IPS DF 4.7 (cell line): ENCODE measurements around the gene BOK.
A peak's percentile ranks its signal among the peaks of the same experiment; 100 is the strongest.
"Not testable (repeated sequence)": the region's sequence is repeated elsewhere in the genome, so short reads cannot be mapped to it uniquely, and the experiment has no call there.

ENCODE experiments used
- DNase-seq: peaks from one replicate; pipeline ENCODE4 v3.0.0-alpha.2; 2013; ENCODE audit warnings: low spot score; ENCODE audit errors: extremely low read depth

Gene BOK

DNA sequence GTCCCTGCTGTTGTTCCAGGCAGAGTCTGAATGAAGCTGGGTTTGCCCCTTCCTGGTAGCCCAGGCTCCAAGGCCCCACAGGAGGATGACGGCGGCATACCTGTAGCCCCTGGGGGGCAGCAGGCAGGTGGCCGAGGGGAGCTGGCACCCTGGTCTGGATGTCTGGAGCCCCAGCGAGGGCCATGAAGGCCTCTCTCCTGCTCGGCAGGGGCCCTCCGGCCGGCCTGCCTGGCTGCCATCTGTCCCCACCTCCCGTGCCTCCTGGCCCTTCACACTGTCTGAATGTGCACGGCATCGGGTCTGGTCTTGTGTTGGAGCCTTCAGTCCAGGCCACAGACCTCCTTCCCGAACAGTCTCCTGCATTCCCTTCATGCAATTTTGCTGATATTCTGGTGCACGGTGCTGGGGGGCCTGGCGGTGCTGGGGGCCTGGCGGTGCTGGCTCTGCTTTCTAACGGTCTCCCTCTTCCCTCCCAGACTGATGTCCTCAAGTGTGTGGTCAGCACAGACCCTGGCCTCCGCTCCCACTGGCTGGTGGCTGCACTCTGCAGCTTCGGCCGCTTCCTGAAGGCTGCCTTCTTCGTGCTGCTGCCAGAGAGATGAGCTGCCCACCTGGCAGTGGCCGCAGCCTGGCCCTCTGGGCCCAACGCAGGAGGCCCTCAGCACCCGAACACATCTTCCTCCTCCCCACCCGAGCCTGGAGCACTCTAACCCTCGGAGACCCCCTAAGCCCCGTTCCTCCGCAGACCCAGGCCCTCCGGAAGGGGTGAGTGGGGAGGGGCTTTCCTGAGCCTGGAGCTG is 13.5 kb downstream of the BOK start:
- DNase-seq = no peak

DNA sequence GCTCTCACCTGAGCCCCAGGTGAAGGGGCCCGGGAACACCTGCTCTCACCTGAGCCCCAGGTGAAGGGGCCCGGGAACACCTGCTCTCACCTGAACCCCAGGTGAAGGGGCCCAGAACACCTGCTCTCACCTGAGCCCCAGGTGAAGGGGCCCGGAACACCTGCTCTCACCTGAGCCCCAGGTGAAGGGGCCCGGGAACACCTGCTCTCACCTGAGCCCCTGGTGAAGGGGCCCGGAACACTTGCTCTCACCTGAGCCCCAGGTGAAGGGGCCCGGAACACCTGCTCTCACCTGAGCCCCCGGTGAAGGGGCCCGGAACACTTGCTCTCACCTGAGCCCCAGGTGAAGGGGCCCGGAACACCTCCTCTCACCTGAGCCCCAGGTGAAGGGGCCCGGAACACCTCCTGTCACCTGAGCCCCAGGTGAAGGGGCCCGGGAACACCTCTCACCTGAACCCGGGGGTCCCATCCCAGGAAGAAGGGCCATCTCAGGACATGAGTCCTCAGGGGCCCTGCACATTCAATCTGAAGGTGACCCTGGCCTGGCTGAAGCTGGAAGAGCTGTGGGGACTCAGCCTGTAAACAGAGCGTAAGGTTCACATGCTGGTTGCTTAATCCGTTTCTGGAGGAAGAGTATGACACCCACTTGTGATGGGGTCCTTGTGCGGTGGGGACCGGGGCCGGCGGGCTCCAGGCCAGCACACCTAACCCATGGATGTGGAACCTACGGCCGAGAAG is 14.5 kb downstream of the BOK start:
- DNase-seq = not testable (repeated sequence)

DNA sequence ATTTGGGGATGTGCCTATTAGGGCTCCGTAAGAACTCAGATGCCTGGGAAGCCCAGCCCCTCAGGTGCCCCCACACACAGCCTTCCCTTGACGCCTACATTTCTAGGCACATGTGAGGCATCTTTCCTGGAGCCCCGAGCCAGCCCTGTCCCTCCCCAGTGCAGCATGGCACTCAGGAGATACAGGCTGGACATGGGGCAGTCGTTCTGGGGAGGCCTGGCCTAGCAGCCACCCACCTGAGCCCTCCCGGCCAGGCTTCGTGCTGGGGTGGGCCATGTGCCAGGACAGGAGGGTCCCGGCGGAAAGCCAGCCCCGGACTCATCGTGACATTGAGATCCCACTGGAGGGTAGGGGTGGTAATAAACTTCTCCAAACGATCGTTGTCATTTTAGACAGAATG is 15.2 kb downstream of the BOK start:
- DNase-seq = no peak

DNA sequence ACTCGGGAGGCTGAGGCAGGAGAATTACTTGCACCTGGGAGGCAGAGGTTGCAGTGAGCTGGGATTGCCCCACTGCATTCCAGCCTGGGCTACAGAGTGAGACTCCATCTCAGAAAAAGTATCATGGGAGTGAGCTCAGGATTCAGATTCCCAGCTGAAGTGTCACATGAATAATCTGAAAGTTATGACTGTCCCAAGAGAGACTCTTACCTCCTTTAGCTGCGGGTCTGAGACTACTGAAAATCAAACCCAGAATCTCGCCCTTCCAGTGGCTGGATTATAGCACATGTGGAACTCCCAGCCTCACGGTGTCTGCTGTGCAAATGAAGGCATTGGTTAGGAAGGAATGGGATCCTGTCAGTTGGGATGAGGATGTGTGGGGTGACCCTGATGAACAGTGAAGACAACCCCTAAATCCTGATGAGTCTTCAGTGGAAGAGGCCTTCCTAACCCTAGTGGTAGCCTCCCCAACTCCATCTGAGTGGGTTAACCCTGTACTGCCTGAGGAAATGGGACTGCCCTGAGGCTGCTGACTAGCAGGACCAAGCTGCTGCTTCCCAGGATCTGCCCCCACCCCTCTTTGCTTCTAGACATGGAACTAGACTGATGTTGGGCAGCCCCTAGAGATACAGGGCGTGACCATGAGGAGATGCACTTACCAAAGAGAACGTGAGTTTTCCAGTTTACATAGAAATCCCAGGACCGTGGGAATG is 16.5 kb downstream of the BOK start:
- DNase-seq = no peak

DNA sequence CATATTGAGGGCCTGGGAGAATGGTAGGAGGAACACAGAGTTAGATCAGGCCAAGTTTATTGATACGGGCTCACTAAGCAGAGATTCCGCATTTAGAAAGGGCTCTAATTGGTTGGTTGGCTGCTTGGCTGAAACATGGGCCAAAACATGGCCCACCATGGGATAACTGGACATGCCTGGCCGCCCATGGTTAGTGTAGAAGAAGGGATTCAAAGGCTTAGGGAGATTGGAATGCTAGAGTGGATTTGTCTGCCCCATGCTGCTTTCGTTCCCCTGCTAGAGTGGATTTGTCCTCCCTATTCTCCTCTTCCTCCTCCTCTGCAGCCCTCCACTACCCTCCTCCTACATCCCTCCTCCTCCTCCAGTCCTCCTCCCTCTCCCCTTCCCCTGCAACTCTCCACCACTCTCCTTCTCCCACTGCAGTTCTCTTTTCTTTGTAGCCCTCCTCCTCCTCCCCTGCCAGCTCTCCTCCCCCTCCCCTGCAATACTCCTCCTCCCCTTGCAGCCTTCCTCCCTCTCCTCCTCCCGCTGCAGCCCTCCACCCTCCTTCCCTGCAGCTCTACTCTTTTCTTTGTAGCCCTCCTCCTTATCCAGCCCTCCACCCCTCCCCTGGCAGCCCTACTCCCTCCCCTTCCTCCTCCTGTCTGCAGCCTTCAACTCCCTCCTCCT is 17.2 kb downstream of the BOK start:
- DNase-seq = no peak

DNA sequence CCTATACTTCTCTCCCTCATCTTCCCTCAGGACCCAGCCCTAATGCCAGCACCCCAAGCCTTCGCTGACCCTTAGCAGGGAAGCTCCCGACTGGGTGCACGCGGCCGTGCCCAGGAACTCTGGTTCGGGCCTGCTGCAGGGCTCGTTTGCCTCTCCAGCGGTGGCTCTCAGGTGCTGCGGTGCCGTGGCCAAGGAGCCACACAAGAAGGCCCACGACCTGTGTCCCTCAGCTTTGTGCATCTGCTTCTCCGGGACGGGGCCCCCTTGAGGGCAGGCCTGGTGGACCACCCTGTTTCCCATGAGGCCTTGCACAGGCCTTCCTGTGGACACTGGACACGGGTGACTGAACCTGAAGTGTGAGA is 17.7 kb downstream of the BOK start:
- no peak for DNase-seq

DNA sequence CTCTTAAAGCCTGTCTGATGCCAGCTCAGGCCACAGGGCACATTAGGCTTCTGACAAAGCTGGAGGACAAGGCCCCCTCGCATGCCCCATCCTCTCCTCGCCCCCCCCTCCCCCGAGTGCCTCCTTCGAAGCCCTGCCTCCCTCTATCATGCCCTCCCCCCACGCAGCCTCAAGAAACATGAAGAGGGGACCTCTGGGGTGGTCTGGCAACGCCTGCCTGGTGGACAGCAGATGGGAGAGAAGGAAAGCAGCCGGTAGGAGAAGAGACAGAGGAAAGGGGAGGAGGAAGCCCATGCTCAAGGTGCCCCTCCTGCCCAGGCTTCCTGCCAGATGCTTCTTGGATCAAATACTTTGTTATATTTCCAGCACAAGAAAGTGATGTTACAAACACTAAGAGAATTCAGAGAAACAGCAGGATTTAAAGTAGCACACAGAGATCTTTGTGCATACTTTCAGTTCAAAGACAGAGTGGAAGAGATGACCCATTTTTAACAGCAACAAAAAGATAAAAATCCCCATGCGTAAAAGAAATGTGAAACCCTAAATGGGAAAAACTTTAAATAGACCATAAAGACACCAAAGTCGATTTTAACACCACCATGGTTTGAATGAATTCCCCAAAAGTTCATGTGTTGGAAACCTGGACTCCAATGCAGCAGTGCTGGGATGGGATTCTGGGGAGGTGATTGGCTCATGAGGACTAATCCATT is 19.0 kb downstream of the BOK start:
- no peak for DNase-seq

DNA sequence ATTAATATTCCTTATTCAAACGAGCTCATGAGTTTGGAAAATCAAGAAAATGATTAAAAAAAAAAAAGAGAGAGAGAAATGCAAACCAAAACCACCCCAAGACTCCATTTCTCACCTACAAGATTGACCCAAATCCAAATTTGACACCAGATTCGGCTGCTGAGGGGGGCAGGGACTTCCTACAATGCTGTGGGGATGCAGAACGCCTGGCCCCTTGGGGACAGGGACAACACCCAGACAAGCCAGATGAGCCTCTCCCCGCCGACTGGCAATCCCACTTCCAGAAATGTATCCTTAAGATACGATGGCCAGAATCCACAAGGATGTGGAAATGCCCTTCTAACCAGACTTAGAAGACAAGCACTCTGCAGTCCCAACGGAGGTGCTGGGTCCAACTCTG is 20.7 kb downstream of the BOK start:
- no peak for DNase-seq

DNA sequence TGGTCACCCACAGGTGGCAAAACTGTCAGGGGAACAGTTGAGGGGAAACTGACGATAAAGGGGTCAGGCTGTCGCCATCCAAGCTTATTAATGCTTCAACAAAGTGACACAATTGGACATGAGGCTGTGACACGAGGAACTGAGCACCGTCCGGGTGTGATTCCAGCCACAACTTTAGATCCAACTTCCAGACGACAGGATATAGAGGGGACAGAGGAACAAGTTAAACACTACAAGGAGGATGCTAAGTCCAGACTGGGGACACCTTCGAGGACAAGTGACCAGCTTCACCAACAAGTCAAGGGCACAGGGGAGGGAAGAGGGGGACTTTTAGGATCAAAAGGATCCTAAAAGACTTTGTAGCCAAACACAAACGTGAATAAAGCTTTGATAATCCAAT is 23.8 kb downstream of the BOK start:
- no peak for DNase-seq

DNA sequence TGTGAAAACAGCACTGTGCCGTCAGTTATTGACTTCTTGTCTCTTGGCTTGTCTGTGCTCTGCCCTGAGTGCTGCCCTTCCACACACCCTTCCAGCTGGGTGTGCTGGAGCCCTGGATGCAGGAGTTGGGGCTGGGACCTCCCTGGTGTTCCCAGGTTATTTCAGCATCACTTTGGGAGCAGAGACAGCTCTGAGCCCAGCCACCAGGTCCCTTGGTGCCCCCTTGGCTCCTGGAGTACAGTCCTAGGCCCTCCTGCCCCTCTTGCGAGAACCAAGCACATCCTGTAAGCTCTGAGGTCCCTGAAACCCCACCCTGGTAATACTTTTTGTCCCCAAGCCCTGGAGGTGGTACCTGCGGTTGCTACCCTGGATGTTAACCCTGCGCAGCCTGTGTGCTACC is 24.3 kb downstream of the BOK start:
- no peak for DNase-seq

DNA sequence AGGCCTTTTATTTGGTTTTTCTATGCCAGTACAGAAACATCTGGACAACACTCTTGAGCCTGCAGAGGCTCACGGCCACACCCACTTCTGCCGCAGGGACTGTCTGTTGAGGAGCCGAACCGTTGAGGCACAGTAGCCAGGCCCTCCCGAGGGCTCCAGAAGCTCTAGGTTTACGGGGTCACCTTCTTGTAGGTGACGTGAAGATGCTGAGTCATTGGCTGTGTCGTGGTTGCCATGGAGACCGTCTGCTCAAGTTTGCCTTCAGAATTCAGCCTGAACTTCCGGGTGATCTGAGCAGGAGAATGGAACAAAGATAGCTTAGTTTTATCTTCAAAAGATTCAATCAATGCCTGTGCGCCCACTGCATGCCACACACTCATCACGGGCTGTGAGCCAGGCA is 25.9 kb downstream of the BOK start:
- DNase-seq = peak; percentile 44

DNA sequence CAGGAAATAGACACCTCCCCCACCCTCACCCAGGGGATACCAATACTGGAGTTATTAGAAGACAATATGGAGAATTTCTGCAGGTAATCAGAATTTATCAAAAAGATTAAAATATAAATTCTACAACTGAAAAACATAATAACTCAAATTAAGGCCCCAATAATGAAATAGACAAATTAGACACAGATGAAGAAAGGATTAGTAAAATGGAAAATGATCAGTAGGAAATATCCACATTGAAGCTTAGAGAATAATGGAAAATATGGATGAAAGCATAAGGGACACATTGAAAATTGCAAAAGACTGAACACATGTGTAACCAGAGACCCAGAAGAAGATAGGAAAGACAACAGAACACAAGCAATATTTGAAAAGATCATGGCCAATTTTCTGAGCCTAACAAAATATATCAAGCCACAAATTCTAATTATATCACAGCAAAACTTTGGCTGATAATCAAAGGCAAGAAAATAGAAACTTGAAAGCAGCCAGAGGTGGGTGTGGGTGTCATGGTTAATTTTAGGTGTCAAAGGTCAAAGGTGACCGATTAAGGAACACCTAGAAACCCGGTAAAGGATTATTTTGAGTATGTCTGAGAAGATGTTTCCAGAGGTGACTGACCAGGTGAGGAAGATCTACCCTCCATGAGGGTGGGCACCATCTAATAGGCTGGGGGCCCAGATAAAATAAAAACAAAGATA is 28.2 kb downstream of the BOK start:
- DNase-seq = no peak

DNA sequence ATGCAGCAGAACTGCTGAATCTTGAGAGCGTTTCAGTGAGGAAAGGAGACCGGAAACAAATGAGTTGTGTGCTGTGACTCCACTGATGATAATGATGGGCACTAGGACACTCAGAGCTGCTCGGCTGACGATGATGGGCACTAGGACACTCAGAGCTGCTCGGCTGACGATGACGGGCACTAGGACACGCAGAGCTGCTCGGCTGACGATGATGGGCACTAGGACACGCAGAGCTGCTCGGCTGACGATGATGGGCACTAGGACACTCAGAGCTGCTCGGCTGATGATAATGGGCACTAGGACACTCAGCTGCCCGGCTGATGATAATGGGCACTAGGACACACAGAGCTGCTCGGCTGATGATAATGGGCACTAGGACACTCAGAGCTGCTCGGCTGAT is 31.3 kb downstream of the BOK start:
- DNase-seq = not testable (repeated sequence)

DNA sequence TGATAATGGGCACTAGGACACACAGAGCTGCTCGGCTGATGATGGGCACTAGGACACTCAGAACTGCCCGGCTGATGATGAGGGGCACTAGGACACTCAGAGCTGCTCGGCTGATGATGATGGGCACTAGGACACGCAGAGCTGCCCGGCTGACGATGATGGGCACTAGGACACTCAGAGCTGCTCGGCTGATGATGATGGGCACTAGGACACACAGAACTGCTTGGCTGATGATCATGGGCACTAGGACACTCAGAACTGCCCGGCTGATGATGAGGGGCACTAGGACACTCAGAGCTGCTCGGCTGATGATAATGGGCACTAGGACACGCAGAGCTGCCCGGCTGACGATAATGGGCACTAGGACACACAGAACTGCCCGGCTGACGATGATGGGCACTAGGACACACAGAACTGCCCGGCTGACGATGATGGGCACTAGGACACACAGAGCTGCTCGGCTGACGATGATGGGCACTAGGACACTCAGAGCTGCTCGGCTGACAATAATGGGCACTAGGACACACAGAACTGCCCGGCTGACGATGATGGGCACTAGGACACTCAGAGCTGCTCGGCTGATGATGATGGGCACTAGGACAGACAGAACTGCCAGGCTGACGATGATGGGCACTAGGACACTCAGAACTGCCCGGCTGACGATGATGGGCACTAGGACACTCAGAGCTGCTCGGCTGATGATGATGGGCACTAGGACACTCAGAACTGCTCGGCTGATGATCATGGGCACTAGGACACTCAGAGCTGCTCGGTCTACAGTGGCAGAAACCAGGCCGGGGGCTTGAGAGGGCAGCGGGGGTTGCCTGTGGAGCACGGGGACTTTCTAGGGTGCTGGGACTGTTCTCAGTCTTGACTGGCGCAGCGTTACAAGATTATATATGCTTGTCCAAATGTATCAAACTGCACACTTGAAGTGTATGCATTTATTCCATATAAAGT is 32.2 kb downstream of the BOK start:
- not testable (repeated sequence) for DNase-seq

DNA sequence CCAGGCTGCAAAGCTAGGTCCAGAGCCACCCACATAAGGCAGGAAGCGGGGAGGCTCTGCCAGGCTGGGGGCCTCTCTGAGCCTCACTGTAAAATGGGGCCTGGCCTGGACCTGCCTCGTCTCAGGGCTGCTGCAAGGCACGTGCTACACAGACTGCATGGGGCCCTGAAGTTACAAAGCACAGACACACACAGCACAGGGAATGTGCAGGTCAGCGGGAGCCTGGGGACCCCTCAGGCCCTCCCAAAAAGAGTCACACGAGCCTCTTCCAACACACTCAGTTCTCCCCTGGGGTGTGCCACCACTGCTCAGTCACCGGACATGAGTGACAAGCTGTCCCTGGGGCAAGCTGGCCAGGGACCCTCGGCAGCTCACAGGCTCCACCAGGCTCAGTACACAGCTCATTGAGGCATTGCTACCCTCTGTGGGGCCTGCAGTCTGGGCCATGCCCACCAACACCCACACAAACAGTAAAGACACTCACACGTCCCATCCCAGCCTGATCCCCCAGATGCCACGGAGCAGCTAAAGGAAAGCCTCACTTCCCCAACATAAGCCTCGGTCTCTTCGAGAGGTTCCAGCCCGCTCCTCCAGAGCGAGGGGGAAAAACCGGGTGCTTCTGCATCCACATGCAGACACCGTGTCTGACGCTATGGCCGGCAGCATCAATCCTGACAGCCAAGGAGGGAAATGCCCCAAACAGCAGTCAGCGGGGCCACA is 33.7 kb downstream of the BOK start:
- no peak for DNase-seq

DNA sequence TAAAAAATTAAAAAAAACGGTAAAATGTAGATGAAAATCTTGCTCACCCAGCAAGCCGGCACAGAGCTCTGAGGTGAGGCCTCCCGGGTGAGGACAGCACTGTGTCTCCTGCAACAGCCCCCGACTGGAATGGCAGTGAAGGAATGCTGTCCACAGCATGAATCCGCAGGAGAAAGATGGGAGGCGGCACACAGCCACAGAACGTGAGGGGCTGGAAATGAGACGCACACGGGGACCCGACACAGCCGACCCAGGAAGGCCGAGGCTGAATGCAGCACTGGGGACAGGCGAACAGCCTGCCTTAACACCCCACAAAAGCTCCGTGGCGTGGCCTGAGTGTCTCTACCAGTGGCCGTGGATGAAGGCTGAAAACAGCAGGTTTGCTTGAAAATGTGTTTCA is 34.7 kb downstream of the BOK start:
- no peak for DNase-seq

DNA sequence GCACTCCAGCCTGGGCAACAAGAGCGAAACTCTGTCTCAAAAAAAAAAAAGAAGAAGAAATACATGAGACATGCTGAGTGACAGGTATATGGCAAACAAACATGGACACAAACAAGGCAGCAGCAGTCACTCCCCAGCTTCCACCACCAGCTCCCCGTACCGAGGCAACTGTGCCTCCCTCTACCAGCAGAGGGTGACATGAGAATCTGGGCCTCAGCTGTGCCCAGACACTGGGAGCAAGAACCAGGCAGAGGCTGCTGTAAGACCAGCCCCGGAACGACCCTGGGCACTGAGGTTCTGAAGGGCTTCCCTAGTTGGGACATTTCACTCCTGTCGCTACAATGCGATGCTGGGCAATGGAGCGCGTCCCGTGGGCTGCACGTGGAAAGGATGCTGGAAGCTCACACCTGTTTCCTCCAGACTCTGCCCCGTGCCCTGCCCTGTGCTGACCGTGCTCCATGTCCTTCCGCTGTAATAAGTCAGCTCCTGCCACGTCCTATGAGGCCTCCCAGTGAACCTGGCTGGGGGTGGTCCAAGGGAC is 37.1 kb downstream of the BOK start:
- no peak for DNase-seq

DNA sequence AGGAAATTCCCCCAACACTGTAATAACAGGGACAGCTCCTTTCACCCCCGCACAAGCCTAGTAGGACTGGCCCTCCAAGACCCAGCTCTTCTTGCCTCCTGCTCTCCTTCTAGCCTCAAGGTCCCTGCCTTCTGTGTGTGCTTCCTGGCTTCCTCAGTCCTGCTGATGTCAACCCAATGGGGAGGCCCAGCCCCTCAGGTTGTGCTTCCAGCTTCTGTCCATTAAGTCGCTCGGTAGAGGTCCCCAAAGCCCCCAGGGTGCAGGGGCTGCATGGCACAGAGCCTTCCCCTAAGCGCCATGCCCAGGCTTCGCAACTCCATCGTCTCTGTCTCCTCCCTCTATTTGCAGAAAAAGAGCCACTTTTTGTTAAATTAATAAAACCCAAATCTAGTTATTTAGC is 39.0 kb downstream of the BOK start:
- DNase-seq = no peak

DNA sequence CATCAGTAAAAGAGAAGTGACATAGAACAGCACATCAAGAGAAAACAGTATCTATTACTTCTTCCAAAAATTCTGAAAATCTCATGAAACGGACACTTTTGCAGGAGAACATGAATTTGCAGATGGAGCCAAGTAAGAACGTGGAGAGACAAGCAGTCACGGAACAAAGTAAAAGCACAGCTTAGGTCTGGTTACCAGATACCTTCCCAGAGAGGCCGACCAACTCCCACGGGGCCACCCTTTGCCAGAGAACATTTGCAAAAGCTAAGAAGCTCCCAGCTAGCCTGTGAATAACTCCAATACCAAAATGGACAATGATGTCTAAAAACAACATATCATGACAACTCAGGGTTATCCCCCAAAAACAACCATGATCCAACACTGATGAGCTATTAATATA is 39.5 kb downstream of the BOK start:
- DNase-seq = no peak
